ENCODE data around the gene EFNA2. TPM values are rescaled to one million over a fixed set of nuclear protein-coding genes. Genes with fewer than 3 reads are reported as not detected.

The EFNA2 gene
- total RNA-seq, 1 experiment from 2014 or later = 11.4 TPM

DNA sequence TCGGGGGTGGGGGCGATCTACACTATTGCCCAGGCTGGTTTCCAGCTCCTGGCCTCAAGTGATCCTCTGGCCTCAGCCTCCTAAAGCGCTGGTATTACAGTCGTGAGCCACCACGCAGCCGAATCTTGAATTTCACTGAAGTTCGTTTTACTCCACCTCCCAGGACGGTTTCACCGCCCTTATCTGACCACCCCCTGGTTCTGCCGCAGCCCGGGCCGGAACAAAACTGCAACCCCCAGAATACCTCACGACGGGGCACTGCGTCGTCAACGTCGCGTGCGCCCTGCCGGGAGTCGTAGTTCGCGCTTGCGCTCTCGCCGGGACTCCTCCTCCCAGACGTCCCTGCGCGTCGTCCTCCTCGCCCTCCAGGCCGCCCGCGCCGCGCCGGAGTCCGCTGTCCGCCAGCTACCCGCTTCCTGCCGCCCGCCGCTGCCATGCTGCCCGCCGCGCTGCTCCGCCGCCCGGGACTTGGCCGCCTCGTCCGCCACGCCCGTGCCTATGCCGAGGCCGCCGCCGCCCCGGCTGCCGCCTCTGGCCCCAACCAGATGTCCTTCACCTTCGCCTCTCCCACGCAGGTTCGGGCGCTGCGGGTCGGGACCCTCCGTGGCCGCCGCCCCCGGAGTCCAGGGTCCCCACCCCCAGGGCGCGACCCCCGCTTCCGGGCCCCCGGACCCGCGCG is 44.1 kb upstream of the EFNA2 start, which contains the start of gene ATP5F1D (continued):
- TF ChIP-seq, protein P1, sequence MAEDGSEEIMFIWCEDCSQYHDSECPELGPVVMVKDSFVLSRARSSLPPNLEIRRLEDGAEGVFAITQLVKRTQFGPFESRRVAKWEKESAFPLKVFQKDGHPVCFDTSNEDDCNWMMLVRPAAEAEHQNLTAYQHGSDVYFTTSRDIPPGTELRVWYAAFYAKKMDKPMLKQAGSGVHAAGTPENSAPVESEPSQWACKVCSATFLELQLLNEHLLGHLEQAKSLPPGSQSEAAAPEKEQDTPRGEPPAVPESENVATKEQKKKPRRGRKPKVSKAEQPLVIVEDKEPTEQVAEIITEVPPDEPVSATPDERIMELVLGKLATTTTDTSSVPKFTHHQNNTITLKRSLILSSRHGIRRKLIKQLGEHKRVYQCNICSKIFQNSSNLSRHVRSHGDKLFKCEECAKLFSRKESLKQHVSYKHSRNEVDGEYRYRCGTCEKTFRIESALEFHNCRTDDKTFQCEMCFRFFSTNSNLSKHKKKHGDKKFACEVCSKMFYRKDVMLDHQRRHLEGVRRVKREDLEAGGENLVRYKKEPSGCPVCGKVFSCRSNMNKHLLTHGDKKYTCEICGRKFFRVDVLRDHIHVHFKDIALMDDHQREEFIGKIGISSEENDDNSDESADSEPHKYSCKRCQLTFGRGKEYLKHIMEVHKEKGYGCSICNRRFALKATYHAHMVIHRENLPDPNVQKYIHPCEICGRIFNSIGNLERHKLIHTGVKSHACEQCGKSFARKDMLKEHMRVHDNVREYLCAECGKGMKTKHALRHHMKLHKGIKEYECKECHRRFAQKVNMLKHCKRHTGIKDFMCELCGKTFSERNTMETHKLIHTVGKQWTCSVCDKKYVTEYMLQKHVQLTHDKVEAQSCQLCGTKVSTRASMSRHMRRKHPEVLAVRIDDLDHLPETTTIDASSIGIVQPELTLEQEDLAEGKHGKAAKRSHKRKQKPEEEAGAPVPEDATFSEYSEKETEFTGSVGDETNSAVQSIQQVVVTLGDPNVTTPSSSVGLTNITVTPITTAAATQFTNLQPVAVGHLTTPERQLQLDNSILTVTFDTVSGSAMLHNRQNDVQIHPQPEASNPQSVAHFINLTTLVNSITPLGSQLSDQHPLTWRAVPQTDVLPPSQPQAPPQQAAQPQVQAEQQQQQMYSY (CRISPR knock-in tag; IDR thresholded peaks at IDR 0.05) = peak; percentile 78
- TF ChIP-seq NR1H2 (CRISPR knock-in tag; IDR thresholded peaks at IDR 0.05) (no peak), ESRRA (CRISPR knock-in tag; IDR thresholded peaks at IDR 0.05; ENCODE audit: borderline replicate concordance) (0 out of 2 replicates have a peak, but pooled peaks have one; percentile 45), CREB1 (CRISPR knock-in tag; IDR thresholded peaks at IDR 0.05) (no peak), MXD4 (CRISPR knock-in tag; IDR thresholded peaks at IDR 0.05; ENCODE audit: borderline replicate concordance) (no peak), SP1 (CRISPR knock-in tag; conservative IDR thresholded peaks at IDR 0.05) (peak; percentile 92), ZNF396 (CRISPR knock-in tag; IDR thresholded peaks at IDR 0.05; ENCODE audit: borderline replicate concordance) (no peak), E2F5 (CRISPR knock-in tag; IDR thresholded peaks at IDR 0.05) (no peak), NR3C1 (CRISPR knock-in tag; conservative IDR thresholded peaks at IDR 0.05; ENCODE audit: low read depth) (no peak)
- TF ChIP-seq, protein P2, sequence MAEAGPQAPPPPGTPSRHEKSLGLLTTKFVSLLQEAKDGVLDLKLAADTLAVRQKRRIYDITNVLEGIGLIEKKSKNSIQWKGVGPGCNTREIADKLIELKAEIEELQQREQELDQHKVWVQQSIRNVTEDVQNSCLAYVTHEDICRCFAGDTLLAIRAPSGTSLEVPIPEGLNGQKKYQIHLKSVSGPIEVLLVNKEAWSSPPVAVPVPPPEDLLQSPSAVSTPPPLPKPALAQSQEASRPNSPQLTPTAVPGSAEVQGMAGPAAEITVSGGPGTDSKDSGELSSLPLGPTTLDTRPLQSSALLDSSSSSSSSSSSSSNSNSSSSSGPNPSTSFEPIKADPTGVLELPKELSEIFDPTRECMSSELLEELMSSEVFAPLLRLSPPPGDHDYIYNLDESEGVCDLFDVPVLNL (CRISPR knock-in tag; IDR thresholded peaks at IDR 0.05; ENCODE audit: borderline replicate concordance, low read depth) = no peak
- TF ChIP-seq, protein P3, sequence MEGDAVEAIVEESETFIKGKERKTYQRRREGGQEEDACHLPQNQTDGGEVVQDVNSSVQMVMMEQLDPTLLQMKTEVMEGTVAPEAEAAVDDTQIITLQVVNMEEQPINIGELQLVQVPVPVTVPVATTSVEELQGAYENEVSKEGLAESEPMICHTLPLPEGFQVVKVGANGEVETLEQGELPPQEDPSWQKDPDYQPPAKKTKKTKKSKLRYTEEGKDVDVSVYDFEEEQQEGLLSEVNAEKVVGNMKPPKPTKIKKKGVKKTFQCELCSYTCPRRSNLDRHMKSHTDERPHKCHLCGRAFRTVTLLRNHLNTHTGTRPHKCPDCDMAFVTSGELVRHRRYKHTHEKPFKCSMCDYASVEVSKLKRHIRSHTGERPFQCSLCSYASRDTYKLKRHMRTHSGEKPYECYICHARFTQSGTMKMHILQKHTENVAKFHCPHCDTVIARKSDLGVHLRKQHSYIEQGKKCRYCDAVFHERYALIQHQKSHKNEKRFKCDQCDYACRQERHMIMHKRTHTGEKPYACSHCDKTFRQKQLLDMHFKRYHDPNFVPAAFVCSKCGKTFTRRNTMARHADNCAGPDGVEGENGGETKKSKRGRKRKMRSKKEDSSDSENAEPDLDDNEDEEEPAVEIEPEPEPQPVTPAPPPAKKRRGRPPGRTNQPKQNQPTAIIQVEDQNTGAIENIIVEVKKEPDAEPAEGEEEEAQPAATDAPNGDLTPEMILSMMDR (IDR thresholded peaks at IDR 0.05) = no peak

- Mint-ChIP-seq H3K27ac (peak overlapping the region; percentile 80; the same call in 1 of the 2 replicates), H3K9me3 (no peaks in the 10 kb centered on the region), H3K4me1 (peaks cover 18% of the 10 kb centered on the region), H3K36me3 (no peaks in the 10 kb centered on the region), H3K27me3 (ENCODE audit: low read depth) (peaks cover 4% of the 10 kb centered on the region; the same call in 1 of the 2 replicates), H3K4me3 (no peak overlapping the region)
- ATAC-seq = peak; percentile 43
- TF ChIP-seq CBFB (CRISPR knock-in tag; IDR thresholded peaks at IDR 0.05; ENCODE audit: low read depth) = no peak
- 0 out of 2 replicates have a peak, but pooled peaks have one; percentile 62 for TF ChIP-seq ARID4B (CRISPR knock-in tag; IDR thresholded peaks at IDR 0.05; ENCODE audit: borderline replicate concordance)
- no peak for TF ChIP-seq FOXK1 (CRISPR knock-in tag; IDR thresholded peaks at IDR 0.05)
- no peak for TF ChIP-seq CREM (CRISPR knock-in tag; IDR thresholded peaks at IDR 0.05)
- TF ChIP-seq ETV6 (CRISPR knock-in tag; IDR thresholded peaks at IDR 0.05) = no peak
- TF ChIP-seq RELA (CRISPR knock-in tag; IDR thresholded peaks at IDR 0.05; ENCODE audit: borderline replicate concordance) = 0 out of 2 replicates have a peak, but pooled peaks have one; percentile 34
- TF ChIP-seq, protein P4, sequence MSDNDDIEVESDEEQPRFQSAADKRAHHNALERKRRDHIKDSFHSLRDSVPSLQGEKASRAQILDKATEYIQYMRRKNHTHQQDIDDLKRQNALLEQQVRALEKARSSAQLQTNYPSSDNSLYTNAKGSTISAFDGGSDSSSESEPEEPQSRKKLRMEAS (CRISPR knock-in tag; IDR thresholded peaks at IDR 0.05) = 0 out of 2 replicates have a peak, but pooled peaks have one; percentile 37
- TF ChIP-seq, protein P3 (IDR thresholded peaks at IDR 0.05) = peak; percentile 74
- DNase-seq (ENCODE audit: low spot score) = peak; percentile 93
- POLR2A ChIA-PET = interaction anchor here (0.5 to 3.4 kb wide), 11 partner anchors 9 to 780 kb away, joined by 3 to 37 read pairs (median 4); partner anchors contain the start of gene CIRBP
- CTCF ChIA-PET = interaction anchor here (0.5 to 9.7 kb wide), 84 partner anchors 8 to 996 kb away, joined by 3 to 648 read pairs (median 4); partner anchors contain the start of genes ARHGAP45, CIRBP, FAM174C and NDUFS7
Observed at GRCh38 chr19:1243768-1244692, 41.6 kb upstream of the EFNA2 start.

Measured in WTC11 (cell line).